GM18499 (cell line): ENCODE results near the gene C4orf36.
"Not testable (repeated sequence)": the region's sequence is repeated elsewhere in the genome, so short reads cannot be mapped to it uniquely, and the experiment has no call there.

Source experiments
- ATAC-seq: cut with Tn5 transposase; IDR thresholded peaks from one replicate; pipeline ENCODE4 v1.9.1; 2021; ENCODE audit warnings: moderate number of reproducible peaks; ENCODE audit not compliant: insufficient read depth, unreplicated experiment

The C4orf36 gene

DNA sequence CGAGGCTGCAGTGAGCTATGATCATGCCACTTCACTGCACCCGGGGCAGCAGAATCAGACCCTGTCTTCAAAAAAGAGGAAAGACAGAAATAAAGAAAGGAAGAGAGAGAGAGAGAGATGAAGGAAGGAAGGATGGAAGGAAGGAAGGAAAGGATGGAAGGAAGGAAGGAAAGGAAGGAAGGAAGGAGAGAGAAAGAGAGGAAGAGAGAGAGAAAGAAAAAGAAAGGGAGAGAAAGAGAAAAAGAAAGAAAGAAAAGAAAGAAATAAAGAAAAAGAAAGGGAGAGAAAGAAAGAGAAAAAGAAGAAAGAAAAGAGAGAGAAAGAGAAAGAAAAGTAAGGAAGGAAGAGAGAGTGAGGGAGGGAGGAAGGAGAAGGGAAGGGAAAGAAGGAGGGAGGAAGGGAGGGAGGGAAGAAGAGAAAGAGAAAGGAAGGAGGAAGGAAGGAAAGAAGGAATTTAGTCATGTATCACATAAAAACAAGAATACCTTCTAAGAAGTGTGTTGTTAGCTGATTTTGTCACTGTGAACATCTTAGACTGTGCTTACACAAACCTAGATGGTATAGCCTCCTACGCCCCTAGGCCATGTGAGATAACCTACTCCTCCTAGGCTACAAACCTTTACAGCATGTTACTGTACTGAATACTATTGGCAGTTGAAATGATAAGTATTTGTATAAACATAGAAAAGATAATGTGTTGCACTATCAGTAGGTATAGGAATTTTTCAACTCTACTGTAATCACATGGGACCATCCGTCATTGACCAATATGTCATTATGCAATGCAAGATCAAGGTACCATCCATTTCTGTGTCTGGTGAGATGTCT is 25.2 kb upstream of the C4orf36 start:
- ATAC-seq, result no peak

DNA sequence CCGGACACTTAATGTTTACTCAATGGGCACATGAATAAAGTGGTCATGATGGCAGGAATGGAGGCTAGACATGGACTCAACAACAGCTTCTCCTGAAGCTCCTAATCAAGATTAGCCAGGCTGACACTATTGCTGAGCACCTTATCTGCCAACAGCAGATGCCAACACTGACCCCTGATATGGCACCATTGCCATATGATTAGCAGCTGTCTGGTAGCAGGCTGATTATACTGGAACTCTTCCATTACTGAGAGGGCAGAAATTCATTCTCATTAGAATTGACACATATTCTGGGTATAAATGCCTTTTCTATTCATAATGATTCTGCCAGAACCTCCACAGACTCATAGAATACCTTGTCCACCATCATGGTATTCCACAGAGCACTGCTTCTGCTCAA is 24.2 kb upstream of the C4orf36 start:
- ATAC-seq, result no peak

DNA sequence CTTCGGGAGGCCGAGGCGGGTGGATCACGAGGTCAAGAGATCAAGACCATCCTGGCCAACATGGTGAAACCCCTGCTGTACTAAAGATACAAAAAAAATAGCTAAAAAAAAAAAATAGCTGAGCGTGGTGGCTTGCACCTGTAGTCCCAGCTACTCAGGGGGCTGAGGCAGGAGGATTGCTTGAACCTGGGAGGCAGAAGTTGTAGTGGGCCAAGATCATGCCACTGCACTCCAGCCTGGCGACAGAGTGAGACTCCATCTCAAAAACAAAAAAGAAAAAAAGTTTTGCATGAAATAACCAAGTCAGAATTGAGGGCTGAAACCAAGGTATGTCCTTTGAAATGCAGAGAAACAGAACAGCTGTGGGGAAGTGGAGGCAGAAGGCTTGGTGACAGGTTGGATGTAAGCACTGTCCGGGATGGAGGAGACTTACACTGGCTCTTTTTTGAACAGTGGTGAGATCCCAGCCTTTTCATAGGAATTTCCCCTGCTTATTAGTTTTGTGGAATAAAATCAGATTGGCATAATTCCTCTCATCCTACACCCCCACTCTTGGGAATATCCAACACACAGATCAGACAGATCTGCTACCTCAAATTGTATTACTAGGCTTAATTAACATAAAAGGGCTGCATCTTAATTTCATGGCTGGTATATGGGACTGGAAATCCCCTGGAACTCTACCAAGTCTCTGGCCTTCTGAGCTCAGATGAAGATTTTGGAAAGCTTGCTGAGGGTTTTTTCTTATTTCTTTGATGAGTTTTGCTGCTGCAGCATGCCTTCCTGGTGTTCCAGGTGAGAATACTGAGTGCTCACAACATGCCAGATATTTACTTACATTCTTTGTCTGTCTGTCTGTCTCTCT is 18.8 kb upstream of the C4orf36 start:
- no peak for ATAC-seq

DNA sequence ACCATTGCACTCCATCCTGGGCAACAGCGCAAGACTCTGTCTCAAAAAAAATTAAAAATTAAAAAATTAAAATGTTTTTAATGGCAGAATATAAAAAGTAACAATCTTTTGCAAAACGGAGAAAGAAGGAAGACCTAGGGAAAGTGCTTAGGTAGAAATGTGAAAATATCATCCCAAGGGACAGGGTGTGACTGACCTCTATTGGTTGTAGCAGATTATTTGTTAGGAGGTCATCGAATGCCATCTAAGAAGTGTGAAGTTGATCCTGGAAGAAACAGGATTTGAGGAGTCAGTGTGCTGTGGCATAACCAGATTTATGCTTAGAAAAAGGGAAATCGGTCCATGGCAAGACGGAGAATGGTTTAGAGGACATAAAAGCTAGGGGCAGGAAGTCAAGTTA is 18.1 kb upstream of the C4orf36 start:
- ATAC-seq, result no peak

DNA sequence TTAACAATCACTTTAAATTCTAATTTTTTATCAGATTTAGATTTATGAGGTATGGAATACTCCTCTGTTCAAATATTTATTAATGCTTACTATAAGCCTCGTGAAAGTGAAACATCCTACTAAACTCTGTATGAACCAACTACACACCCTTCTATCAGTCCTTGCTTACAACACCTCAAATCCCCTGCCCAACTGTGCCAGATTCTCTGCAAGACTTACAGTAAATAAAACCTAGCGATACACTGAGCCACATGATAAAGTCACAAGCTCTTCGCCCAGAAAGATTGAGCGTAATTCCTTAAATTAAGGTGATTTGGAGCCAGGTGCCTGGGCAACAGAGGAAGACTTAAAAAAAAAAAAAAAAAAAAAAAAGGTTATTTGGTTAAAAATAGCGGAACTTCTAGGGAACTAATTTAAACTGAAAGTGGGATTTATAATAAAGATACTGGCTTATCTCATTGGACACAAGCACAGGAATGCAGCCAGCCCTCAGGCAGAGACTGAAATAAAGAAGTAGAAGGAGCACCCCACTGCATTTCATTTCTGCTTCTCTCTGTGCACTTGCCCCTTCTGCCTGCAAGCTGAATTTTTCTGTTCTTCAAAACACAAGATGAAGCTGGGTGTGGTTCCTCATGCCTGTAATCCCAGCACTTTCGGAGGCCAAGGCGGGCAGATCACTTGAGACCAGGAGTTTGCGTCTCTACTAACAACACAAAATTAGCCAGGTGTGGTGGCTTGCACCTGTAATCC is 17.5 kb upstream of the C4orf36 start:
- ATAC-seq, result no peak

DNA sequence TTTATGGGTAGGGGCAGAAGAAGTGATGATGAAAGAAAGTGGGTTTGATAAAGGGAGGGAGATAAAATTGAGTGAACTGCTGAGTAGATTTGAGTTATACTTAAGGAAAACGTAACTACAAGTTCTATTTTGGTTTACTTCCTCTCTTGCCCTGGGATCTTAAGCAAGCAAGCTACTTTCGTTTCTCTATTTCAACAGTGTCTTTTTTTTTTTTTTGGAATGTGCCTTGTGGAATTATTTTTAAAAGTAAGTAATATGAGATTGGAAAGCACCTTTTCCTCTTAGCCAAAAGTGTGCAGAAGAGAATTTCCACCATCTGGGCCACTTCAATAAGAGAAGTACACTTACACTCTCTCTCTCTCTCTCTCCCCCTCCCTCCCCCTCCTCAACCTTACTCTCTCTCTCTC is 16.0 kb upstream of the C4orf36 start:
- ATAC-seq, result no peak

DNA sequence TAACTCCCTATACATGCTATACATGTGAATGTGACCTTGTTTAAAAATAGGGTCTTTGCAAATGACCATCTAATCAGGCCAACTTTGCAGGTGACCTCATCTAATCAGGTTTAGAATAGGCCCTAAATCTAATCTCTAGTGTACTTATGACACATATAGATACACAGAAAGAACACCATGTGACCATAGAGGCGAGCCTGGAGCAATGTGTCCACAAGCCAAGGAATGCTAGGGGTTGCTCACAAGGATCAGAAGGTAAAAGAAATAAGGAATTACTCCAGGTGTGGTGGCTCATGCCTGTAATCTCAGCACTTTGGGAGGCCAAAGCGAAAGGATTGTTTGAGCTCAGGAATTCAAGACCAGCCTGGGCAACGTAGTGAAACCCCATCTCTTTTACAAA is 9.6 kb upstream of the C4orf36 start:
- no peak for ATAC-seq

DNA sequence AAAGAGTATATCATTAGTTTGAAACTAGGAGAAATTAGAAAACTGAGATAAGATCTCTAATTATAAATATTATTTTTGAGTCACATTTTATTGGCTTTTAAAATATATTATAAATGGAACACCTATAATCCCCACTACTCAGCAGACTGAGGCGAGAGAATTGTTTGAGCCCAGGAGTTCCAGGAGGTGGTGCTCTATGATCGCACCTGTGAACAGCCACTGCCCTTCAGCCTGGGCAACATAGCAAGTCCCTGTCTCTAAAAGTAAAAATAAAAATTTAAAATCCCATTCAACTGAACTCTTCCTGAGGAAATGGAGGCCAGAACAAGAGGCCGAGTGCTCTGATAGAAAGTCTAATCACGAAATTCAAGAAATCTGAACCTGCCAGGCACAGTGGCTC is 6.3 kb upstream of the C4orf36 start:
- no peak for ATAC-seq

DNA sequence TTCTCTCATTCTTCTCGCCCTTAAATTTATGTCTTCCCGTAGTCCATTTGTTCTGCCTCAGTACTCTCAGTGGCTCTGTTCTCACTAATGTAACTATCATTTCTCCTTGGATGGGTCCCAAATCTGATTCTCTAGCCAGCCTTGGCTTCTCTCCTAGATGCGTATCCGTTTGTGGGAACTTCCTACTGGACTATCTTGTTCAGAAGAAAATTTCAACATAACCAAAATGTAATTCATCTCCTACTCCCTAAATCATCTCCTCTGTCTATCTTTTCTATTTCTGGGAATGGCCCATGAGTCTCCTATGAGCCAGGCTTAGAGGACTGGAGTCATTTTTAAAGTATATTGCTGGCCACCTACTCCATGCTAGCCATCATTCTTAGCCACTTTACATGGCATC is 4.4 kb upstream of the C4orf36 start:
- no peak for ATAC-seq

DNA sequence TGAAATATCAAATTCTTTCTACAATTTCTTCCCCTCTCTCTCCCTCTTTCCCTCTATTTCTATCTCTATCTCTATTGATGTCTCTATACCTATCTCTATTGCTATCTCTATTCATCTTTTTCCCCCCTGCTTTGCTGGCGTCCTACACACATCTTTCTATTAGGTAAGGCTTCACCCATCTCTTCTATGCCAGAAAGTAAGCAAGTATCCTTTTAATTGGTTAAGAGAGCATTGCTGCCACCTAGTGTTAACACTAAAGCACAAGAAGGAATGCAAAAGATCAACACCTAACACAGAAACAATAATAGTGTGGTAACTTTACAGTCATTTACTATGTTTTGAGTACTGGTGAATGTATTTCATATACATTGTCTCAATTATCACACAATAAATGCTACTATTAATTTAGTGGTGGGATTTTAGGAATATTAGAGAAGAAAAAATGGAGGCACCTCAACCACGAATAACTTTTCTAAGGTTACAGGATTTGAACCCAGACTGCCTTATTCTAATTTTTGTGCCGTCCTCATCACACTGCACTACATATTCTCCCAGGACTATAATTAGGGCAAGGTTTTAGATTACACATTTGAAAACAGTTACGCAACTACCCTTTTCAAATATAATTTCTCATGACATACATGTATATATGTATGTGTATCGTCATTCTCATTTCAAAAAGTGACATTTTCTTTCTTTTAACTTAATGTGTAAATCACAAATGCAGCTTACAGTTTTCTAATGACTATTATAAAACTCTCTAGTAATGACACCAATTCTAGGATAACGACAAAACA is 3.7 kb upstream of the C4orf36 start:
- ATAC-seq, result peak; percentile 46

DNA sequence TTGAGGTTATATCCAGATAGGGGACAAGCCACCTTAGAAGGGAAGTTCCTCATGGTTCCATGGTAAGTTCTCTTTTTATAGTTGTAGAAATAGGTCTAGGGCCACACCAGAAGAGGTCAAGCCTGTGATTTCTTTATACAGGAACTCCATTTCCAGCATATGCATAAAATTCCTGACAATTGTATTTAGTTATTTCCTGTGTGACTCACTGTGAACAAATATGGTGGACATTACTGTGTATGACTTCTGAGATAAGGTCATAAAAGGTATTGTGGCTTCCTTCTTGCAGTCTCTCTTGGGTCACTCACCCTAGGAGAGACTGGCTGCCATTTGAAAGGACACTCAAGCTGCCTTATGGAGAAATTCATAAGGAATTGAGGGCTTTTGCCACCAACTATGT is 2.2 kb upstream of the C4orf36 start:
- ATAC-seq, result no peak

DNA sequence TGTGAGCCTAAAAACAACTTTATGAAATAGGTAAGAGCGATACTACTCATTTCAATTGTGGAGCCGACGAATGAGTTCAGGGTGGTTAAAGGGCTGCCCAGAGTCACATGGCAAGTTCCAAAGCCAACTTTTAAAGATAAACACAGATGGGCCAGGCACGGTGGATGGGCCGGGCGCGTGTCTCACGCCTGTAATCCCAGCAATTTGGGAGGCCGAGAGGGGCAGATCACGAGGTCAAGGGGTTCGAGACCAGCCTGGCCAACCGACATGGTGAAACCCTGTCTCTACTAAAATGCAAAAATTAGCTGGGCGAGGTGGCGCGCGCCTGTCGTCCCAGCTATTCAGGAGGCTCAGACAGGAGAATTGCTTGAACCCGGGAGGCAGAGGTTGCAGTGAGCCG is 914 bp upstream of the C4orf36 start:
- no peak for ATAC-seq

DNA sequence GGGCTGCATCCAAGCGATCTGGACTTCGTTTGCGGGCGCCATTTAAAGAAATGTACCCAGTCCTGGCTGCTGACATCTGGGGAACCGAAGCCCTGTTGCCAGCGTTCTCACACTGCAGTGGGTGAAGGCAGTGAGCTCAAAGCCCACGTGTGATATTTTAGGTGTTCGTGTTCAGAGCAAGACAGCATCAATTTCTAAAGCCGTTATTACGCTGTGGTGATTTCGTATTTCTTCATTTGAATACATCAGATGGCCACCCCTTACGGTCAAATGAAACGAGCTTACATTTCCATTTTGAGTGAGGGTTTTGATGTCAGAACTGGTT is 376 bp upstream of the C4orf36 start:
- no peak for ATAC-seq

DNA sequence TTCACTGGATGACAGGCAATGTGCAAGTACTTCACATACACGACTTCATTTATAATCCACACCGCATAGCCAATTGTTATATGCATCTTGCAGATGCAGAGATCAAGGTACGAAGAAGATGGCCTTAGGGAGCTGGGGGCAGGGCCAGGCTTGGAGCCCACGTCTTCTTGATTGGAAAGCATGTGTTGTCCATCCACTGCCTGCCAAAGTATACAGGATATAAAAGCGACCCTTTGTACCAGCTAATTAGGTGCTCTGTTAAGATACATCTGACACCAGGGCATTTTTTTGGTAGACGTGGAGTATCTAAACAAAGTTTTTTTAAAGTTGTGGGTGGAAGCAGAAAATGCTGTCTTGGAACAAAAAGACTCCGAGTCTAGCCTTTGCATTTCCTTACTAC is 1.4 kb downstream of the C4orf36 start:
- ATAC-seq, result no peak

DNA sequence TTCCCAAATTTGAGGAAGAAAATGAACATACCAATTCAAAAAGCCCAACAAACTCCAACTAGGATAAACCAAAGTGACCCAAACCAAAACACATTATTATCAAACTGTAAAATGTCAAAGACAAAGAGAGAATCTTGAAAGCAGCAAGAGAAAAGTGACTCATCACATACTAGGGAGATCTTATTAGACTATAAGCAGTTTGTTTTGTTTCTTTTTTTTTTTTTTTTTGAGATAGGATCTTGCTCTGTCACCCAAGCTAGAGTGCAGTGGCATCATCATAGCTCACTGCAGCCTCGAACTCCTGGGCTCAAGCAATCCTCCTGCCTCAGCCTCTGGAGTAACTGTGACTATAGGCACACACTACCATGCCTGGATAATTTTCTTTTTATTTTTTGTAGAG is 12.6 kb downstream of the C4orf36 start:
- ATAC-seq, result no peak

DNA sequence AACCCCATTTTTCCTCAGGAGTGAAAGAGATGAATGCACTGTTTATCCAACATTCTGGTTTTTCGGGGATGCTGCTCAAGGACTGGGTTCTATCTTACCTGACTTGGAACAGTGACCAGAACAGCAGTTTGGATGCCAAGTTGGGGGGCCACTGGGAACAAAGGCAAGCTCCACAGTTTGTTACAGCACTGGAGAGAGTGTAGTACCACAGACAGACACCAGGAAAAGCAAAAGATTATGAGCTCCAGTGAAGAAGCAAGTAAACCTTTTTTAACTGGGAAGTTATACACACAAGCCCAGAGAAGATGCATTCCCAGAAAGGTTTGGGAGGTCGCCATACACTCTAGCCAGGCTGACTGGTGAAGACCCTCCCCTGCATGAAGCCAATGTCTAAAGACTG is 13.6 kb downstream of the C4orf36 start:
- ATAC-seq, result no peak

DNA sequence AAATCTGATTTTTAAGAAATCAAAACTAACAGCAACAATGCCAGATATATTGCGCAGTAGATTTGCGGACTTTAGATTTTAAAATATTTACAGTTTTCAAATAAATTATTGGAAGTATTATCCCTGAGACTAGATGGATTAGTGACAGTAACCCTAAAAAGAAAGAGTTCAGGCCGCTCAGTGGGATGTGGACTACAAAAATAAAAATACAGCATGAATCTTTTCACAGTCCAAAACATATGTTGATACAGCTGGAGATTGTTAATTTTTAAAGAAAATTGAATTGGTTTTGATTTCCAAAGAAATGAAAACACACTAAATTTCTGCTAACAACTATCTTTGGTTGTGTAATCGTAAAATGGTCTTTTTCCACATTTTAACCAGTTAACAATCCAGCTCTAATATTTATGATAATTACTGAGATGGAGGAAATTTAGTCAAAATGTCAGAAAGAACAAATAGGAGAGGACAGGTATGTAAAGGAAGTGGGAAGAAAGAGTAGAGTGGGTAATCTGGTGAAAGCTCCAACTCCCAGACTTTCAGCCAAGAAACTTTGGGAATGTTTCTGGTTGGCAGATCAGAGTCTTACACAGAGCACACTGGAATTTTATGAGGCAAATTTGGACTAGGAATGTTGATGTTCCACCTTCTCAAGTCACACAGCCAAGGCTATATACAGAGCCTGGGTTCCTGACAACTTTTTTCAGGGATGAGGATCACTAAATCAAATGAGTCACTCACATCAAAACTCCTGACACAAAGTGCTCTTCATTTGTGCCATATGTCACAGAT is 15.1 kb downstream of the C4orf36 start:
- ATAC-seq, result no peak

DNA sequence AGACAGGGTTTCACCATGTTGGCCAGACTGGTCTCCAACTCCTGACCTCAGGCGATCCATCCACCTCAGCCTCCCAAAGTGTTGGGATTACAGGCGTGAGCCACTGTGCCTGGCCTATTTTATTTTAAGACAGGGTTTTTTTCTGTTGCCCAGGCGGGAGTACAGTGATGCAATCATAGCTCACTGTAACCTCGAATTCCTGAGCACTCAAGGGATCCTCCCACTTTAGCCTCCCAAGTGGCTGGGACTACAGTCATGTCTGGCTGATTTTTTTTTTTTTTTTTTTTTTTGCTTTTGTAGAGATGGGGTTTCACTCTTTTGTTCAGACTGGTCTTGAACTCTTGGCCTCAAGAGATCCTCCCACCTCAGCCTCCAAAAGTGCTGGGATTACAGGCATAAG is 16.8 kb downstream of the C4orf36 start:
- not testable (repeated sequence) for ATAC-seq

DNA sequence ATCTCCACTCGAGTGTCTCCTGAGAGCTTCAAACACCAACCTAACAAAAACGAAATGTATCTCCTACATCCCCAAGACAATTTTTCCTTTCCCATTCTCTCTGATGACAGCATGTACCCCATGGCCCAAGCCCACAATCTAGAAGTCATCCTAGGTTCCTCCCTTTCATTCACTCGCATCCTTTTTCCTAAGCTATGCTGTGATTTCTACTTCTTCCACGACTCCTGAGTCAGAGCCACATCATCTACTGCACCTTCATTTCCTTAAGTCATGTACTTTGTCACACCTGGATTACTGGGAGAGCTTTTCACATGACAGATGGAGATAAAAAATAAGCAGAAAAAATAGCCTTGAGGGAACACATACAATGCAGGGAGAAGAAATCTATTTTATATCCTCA is 20.1 kb downstream of the C4orf36 start:
- no peak for ATAC-seq
